K562 (cell line): ENCODE data around the gene POLR3C. TPM values are rescaled to one million over a fixed set of nuclear protein-coding genes. Genes with fewer than 3 reads are reported as not detected.

Experiments used
- ARID1B ChIP-seq: fragments of 450-650 bp; IDR thresholded peaks from 2 replicates; pipeline ENCODE4 v1.6.1; 2016; ENCODE audit warnings: antibody characterized with exemption, mild to moderate bottlenecking, inconsistent platforms
- CHD7 ChIP-seq: fragments of 200-600 bp; sonication (generic); IDR thresholded peaks from one replicate; pipeline ENCODE4 v1.6.1; 2012; ENCODE audit warnings: mild to moderate bottlenecking, low read depth, low read length, inconsistent platforms
- DPF2 ChIP-seq: fragments of 450-650 bp; IDR thresholded peaks from 2 replicates; pipeline ENCODE4 v1.6.1; 2016
- KAT2B ChIP-seq: IDR thresholded peaks from one replicate; pipeline ENCODE4 v1.6.1; 2012; ENCODE audit warnings: low read depth, mild to moderate bottlenecking, control low read depth, inconsistent platforms, low read length, moderate library complexity
- KLF16 ChIP-seq: IDR thresholded peaks from 2 replicates; pipeline ENCODE4 v1.6.1; 2016; ENCODE audit warnings: antibody characterized with exemption
- NRF1 ChIP-seq, 2 experiments: fragments of 450-650 bp; IDR thresholded peaks in 1 of 2; conservative IDR thresholded peaks in 1 of 2; 2 replicates each; pipeline ENCODE4 v1.6.1; 2014; ENCODE audit warnings: mild to moderate bottlenecking in 2 of 2
- PHF20 ChIP-seq: fragments of 450-650 bp; IDR thresholded peaks from 2 replicates; pipeline ENCODE4 v1.6.1; 2018; ENCODE audit not compliant: partially characterized antibody
- RBM14 ChIP-seq: fragments of 200-400 bp; formaldehyde crosslinking; IDR thresholded peaks from 2 replicates; pipeline ENCODE4 v1.6.1; 2018; ENCODE audit warnings: low read depth, mild to moderate bottlenecking, low read length, moderate library complexity, borderline replicate concordance; ENCODE audit not compliant: insufficient read depth
- TAL1 ChIP-seq: fragments of 450-650 bp; IDR thresholded peaks from 2 replicates; pipeline ENCODE4 v1.6.1; 2016; ENCODE audit warnings: mild to moderate bottlenecking
- ZKSCAN1 ChIP-seq: fragments of 150-350 bp; IDR thresholded peaks from 2 replicates; pipeline ENCODE4 v1.6.1; 2016; ENCODE audit warnings: low read depth, low read length
- ZNF212 ChIP-seq: fragments of 450-650 bp; formaldehyde crosslinking; IDR thresholded peaks from 2 replicates; pipeline ENCODE4 v1.4.0; 2020; ENCODE audit warnings: mild to moderate bottlenecking
- polyA plus RNA-seq, 8 experiments: library from polyadenylated mRNA; depleted of rRNA in 4 of 8; stranded (reverse) in 5 of 8; unstranded in 3 of 8; fragments of >200 nt; fragmentation: Nextera tagmentation in 2 of 8; fragmentation: Illumina TruSeq in 1 of 8; extraction: Ambion mirVana in 2 of 8; extraction: Trizol in 1 of 8; gene quantifications; 2 replicates each; pipeline versions ENCODE4 v1.2.1 to v1.2.3, GENCODE V29; 2011 to 2014; ENCODE audit warnings: inconsistent platforms in 1 of 8, missing spikeins in 1 of 8
- total RNA-seq, 7 experiments: library from RNA; depleted of rRNA in 6 of 7; stranded (reverse); fragments of >200 nt in 6 of 7; fragmentation: Illumina TruSeq in 2 of 7; extraction: Trizol in 2 of 7; gene quantifications; 2 replicates each; pipeline versions ENCODE4 v1.2.1 to v1.2.3, GENCODE V29; 2011 to 2021; ENCODE audit warnings: low replicate concordance in 1 of 7
- TF ChIP-seq, protein P1 (sequence below): IDR thresholded peaks from 2 replicates; pipeline ENCODE4 v1.6.1; 2011; ENCODE audit warnings: borderline replicate concordance, low read depth, mild to moderate bottlenecking, moderate library complexity, low read length; ENCODE audit not compliant: insufficient read depth, poor library complexity, severe bottlenecking
- TF ChIP-seq, protein P2 (sequence below): fragments of 450-650 bp; formaldehyde crosslinking; IDR thresholded peaks from 2 replicates; pipeline ENCODE4 v1.4.0; 2022; ENCODE audit warnings: missing genetic modification characterization

POLR3C gene
- total and polyA plus RNA-seq, 9 of the 15 experiments (the other 6 are each of a cell fraction or from before 2014, with no cell fraction given) = 19.7 to 64.1 (median 45.2) TPM

GRCh38 chr1:145845514-145846161 lies 21.6 kb downstream of the POLR3C start, which contains the start of gene NUDT17 (continued):
- 0 out of 2 replicates have a peak, but pooled peaks have one; percentile 33 for TF ChIP-seq ZNF212
- TF ChIP-seq, protein P1, sequence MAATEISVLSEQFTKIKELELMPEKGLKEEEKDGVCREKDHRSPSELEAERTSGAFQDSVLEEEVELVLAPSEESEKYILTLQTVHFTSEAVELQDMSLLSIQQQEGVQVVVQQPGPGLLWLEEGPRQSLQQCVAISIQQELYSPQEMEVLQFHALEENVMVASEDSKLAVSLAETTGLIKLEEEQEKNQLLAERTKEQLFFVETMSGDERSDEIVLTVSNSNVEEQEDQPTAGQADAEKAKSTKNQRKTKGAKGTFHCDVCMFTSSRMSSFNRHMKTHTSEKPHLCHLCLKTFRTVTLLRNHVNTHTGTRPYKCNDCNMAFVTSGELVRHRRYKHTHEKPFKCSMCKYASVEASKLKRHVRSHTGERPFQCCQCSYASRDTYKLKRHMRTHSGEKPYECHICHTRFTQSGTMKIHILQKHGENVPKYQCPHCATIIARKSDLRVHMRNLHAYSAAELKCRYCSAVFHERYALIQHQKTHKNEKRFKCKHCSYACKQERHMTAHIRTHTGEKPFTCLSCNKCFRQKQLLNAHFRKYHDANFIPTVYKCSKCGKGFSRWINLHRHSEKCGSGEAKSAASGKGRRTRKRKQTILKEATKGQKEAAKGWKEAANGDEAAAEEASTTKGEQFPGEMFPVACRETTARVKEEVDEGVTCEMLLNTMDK = peak; percentile 88
- no peak for TF ChIP-seq DPF2
- TF ChIP-seq KLF16 = 0 out of 2 replicates have a peak, but pooled peaks have one; percentile 28
- TF ChIP-seq TAL1 = no peak
- 0 out of 2 replicates have a peak, but pooled peaks have one; percentile 81 for TF ChIP-seq RBM14
- TF ChIP-seq ZKSCAN1 = peak; percentile 43; the same call in 1 of the 2 replicates
- TF ChIP-seq, protein P2, sequence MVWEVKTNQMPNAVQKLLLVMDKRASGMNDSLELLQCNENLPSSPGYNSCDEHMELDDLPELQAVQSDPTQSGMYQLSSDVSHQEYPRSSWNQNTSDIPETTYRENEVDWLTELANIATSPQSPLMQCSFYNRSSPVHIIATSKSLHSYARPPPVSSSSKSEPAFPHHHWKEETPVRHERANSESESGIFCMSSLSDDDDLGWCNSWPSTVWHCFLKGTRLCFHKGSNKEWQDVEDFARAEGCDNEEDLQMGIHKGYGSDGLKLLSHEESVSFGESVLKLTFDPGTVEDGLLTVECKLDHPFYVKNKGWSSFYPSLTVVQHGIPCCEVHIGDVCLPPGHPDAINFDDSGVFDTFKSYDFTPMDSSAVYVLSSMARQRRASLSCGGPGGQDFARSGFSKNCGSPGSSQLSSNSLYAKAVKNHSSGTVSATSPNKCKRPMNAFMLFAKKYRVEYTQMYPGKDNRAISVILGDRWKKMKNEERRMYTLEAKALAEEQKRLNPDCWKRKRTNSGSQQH (CRISPR knock-in tag) = no peak
- TF ChIP-seq CHD7 = no peak
- TF ChIP-seq KAT2B = peak; percentile 28
- peak; percentile 64 for TF ChIP-seq PHF20
- peak; percentile 41 to 47; a peak in 3 of 4 replicates for TF ChIP-seq NRF1 (conservative IDR thresholded peaks at IDR 0.05 in 1 of 2, IDR thresholded peaks at IDR 0.05 in 1 of 2)
- TF ChIP-seq ARID1B = 0 out of 2 replicates have a peak, but pooled peaks have one; percentile 6
